Non-pigmented ciliary epithelial cell (primary cell): Measurements from ENCODE around the gene FLT4.
"Not testable (repeated sequence)": the region's sequence is repeated elsewhere in the genome, so short reads cannot be mapped to it uniquely, and the experiment has no call there.

Source experiments
- DNase-seq: peaks from one replicate; pipeline ENCODE4 v3.0.0-alpha.2; 2010; ENCODE audit warnings: low read depth

The FLT4 gene

DNA sequence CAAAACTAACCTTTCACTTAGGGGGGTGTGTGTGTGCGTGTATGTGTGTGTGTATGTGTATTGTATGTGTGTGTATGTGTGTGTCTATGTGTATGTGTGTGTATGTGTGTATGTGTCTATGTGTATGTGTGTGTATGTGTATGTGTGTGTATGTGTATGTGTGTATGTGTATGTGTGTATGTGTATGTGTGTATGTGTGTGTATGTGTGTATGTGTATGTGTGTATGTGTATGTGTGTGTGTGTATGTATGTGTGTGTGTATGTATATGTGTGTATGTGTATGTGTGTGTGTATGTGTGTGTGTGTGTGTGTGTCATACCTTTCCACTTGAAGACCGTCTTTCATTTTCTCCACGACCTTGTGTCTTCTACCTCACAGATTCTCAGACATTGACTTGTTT is 20.8 kb upstream of the FLT4 start:
- DNase-seq = no peak

DNA sequence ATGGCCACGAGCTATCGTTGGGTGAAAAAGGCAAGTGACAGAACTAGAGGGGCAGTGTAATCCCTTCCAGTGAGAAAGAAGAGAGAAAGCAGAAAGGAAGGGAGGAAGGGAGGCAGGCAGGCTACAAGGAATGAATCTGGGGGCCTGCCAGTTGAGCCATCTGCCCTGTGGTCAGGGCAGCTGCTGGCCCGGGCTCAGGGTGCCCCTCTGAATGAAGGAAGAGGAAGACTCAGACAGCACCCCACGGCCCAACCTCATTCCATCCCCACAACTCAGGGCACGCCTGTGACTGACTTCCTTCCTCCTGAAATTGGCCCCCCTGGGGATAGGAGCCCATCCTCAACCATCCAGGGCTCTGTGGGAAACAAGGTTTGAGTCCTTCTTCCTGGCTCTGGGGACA is 20.3 kb upstream of the FLT4 start:
- no peak for DNase-seq

DNA sequence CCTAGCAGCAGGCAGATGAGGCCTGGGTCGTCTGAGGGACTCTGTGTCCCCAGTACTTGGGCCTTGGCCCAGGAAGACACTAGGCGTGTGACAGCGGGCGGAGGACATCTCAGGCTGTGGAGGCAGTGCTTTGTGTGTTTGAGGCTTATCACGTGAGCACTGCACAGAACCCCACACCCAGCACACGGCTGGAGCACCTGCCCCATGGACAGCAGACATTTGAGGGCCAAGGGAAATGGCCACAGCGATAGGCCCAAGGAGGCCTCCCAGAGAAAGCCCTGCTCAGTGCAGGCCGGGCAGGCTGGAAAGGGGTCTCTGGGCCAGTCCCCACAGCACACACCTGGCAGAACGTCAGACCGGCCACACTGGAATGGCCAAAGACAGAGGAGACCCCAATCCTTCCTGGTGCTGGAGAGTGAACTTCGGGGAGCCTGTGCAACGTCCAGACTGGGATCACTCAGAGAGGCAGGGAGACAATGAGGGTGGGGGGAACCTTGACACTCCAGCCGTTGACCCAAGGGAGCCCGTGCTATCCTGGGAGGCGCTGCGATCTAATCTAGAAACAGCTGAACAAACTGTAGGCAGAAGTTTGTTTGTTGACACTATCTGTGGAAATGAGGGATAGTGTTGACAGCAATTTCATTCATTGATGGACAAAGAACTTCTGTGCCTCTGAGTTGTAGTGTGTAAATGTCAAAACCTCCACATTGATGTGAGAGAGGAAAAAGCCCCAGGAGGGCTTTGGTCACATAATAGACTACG is 19.6 kb upstream of the FLT4 start:
- no peak for DNase-seq

DNA sequence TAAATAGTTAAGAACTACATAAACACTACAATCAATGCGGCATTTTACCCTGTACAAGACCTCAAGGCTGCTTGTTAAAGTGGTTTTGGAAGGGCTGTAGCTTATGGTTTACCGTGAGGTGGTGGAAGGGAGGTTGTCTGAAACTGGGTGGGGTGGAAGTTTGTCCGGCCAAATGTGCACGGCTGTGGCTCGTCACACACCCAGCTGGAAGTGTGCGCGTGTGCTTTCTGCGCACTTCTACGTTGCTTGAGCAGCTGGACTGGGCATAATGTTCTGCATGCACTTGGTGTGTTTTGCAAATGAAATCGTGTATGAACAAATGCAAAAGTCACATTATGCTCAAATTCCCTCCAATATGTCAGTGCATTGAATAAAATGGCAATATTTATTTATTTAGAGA is 17.4 kb upstream of the FLT4 start:
- no peak for DNase-seq

GRCh38 chr5:180665682-180666404 is 16.4 kb upstream of the FLT4 start:
- DNase-seq = no peak

GRCh38 chr5:180658774-180659564 is 9.6 kb upstream of the FLT4 start:
- no peak for DNase-seq

- DNase-seq = not testable (repeated sequence)
Measured at GRCh38 chr5:180655243-180655642, 5.8 kb upstream of the FLT4 start.

- DNase-seq = no peak
Measured at GRCh38 chr5:180652771-180653170, 3.4 kb upstream of the FLT4 start.

- no peak for DNase-seq
Measured at GRCh38 chr5:180652346-180652745, 2.9 kb upstream of the FLT4 start.

DNA sequence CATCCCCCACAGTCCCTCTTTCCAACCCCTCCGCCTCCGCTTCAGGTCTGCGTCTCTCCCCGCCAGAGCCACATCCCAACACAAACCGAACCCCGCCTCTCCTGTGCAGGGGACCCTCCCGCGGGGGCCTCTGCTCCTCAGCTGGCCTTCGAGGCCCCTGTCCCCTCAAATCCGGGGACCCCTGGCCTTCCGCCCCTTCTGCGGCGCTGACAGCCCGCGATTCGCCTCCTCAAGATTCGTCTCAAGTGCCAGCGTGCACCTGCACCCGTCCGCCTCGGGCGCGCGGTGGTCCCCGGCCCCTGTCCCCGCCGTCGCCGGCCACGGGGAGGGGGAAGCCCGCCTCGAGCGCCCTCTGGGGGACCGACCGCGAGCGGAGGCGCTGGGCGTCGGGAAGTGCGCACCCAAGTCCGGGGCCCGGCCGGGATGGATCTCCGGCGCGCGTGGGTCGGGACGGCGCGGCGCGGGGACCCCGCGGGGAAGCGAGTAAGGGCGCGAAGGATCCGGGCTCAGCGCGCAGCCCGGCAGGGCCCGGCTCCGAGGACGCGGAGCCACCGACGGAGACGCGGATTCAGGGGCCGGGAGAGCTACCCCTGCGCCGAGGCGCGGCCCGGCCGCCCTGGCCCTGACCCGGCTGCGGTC is 623 bp downstream of the FLT4 start:
- DNase-seq = no peak

DNA sequence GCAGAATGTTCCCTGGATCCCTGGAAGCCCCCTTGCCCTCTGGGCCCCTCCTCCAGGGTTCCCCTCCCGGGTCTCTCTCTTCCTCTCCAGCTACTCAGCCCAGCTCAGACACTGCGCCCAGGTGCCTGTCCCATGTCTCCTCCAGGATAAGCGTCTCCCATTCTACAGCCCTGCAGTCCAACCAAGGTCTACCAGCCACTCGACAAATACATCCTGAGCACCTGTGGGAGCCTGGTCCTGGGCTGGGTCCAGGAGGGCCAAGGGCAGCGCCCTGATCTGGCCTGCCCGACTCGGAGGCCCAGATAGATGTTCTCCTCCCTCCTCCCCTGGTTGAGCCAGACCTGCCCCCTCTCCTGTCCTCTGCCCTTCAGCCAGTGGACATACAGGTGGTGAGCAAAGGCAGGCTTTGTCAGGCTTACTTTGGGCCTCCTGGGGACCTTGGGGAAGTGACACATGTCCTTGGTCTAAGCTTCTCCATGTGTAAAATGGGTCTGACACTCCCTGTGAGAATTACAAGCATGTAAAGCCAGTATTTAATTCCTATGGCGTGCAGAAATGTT is 1.4 kb downstream of the FLT4 start:
- DNase-seq = no peak

DNA sequence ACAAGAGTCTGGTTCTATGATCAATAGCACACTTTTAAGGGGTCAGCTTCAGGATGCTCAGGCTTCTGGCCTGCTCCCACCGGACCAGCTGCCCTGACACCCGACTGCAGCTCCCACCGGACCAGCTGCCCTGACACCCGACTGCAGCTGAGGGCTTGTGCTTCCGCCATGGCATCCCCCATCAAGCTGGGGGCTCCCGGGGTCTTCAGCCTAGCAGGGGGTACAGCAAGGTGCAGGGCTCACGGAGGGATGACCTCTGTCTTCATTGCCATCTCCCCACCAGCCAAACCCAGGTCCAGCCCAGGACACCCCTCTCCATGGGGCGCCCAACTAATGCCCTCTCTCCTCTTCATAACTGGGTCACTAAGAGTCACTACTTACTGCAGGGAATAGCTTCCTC is 1.9 kb downstream of the FLT4 start:
- DNase-seq = no peak

- no peak for DNase-seq
Measured at GRCh38 chr5:180646963-180647305, 2.5 kb downstream of the FLT4 start.

- no peak for DNase-seq
Measured at GRCh38 chr5:180646289-180646962, 3.0 kb downstream of the FLT4 start.

DNA sequence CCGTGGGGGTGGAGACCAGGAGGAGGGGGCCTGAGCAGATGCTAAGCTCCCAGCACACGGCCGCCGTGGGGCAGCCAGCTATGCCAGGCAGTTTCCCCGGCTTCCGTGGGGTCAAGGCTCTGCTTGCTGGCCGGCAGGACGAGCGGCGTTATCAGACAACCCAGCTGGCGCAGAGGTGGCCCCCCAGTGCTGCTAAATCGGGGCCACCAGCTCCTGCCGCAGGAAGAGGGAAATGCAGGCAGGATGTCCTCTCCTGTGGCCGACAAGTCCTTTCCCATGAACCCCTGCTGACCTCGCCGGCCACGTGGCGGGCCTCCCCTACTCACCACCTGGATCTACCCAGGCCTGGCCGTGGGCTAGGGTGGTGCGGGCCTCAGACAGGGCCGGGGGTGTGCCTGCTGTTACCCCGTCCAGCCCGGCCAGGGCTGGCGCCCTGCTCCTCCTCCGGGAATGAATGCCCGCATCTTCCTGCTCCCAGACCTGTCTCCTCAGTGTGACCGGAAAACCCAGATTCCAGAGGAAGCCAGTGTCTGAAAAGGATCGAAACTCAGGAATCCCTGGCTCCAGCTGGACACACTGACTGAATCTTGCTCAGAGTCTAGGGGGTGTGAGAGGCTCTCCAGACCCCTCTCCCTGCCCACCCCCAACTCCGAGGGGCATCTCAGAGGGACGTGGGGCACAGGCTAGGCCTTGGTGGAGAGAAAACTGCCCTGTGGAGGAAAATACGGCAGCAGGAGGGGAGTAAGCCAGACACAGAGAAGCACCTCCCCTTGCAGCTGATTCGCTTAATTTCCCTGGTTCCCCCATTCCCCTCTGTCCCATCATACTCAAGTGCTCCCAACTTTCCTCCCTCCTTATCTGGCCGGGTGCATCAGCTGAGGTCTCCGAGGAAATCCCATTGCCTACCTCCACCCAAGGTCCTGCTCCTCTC is 3.9 kb downstream of the FLT4 start:
- no peak for DNase-seq

DNA sequence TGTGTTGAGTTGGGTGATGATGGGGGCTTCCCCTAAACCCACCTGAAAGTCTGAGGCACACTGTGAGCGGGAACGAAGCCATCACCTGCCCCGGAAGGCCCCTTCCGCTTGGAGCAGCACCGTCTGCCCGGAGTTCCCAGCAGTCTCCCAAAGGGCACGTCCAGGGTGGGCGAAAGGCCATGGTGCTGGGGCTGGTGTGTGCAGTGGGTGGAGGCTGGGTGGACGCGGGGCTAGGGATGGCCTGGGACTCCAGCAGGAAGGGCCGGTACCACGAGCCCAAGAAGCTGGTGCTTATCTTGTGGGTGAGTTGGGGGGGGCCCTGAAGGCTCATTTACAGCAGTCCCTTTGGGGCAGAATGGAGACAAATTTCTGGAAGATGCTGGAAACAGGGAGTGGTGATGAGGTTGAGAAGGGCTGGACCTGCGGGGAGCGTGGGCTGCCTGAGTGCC is 4.6 kb downstream of the FLT4 start:
- no peak for DNase-seq

DNA sequence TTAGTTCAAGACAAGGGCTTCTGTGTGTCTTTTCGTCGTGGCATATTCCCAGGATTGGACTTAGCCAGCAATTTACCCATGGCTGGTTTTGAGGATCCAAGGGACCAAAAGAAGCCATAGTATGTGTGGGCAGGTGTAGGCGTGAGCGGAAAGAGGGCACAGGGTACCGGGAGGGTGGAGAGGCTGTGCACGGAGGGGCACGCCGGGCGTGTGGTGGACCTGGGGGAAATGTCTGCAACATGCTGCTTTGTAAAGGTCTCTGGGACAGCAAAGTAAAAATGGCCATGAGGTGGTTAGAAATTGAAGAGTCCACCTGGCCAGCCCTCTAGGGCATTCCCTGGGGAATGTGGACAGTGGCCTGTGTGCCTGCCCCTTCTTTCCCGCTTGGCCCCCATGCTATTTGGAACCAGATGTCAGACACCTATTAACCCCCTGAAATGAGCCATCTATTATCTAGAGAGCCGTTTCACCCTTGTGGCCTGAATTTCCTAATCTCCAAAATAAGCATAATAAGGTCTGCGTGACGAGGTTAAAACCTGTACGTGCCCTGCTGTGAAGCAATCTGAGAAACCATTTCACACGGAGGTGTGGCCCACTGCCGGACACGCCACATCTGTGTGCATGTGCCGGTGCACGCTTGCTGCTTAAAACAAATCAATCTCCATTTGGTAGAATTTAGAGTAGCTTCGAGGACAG is 5.1 kb downstream of the FLT4 start:
- no peak for DNase-seq

DNA sequence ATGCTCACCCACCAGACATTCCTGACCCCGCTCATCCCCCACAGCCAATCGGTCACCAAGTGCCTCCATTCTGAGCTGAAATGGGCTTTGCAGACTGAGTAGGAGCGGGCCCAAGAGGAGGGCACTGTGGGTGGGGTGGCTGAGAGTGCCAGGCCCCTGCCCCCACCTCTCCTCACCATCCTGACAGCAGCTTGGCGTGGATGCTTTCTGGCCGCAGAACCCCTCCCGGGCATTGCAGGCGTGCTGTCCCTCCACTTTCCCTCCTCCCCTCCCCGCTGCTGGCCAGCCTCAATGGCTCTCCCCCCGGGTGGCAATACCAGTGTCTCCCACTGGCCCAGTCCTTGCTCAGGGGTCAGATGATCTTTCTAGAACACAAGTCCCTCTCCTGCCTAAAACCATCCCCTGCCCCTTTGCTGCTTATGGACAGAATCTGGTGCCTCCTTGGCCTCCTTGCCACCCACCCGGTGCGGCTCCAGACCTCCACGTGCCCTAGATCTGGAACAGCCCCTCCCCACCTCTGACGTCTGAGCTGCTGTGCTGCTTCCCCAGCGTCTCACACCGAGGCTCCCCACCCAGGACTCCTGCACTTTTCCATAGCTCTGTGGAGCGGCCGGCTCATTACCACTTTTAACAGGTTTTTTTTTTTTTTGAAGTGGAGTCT is 6.1 kb downstream of the FLT4 start:
- no peak for DNase-seq

DNA sequence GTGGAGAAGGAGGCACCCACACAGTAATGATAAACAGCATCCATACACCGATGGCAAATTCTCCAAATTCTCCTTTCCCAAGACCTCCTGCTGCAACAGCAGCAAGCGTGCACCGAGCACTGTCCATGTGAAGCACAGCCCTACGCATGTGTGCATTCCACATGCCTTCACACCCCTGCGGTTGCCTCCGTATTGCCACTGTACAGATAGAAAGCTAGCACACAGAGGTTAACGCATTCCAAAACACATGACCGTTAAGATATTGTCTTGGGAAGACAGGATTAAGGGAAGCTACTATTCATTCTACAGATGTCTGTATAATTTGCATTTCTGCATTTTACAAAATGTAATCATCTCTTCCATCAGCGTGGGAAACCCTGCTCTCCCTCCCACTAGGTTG is 6.6 kb downstream of the FLT4 start:
- no peak for DNase-seq
